A549 treated with AZD9567 at 1 μM for 4 hours (cell line): ENCODE results near the gene TOMM20. TPM values are rescaled to one million over a fixed set of nuclear protein-coding genes. Genes with fewer than 3 reads are reported as not detected.

Experiments used
- total RNA-seq: library from RNA; stranded (reverse); fragments of 200-300 nt; extraction: Qiagen RNA extraction; gene quantifications from 5 replicates; pipeline ENCODE4 v1.2.3, GENCODE V29; 2022; ENCODE audit not compliant: insufficient read depth

The TOMM20 gene
- 102 to 136 TPM (median 112 TPM) in 5 replicates for total RNA-seq

GRCh38 chr1:235128456-235129328 lies at the start of gene TOMM20:
Gene TOMM20 (minus strand): TSS chr1:235128837. CDS start chr1:235128715, 122 bp downstream.

GRCh38 chr1:235160957-235161684 lies 32.5 kb upstream of the TOMM20 start, which contains the start of gene RBM34:
Gene RBM34 (minus strand): TSS chr1:235161250. CDS start chr1:235161226, 24 bp downstream.

Other genes with a start within 250 kb of the TOMM20 start
- 44.9 to 73.7 TPM (median 70.6 TPM) in 5 replicates for gene RBM34, start 32.4 kb upstream of the TOMM20 start, total RNA-seq
- 11.9 to 21.7 TPM (median 14.7 TPM) in 5 replicates for gene ARID4B, start 199.3 kb upstream of the TOMM20 start, total RNA-seq
- gene GGPS1, start 199.7 kb upstream of the TOMM20 start, total RNA-seq: 20.3 to 22.3 TPM (median 21.7 TPM) in 5 replicates
- 43.1 to 58.7 TPM (median 43.7 TPM) in 5 replicates for gene TBCE, start 238.6 kb upstream of the TOMM20 start, total RNA-seq